GM18519 (cell line): Measurements from ENCODE around the gene KCNH1.
"Not testable (repeated sequence)": the region's sequence is repeated elsewhere in the genome, so short reads cannot be mapped to it uniquely, and the experiment has no call there.

Source experiments
- ATAC-seq: cut with Tn5 transposase; IDR thresholded peaks from one replicate; pipeline ENCODE4 v1.9.1; 2021; ENCODE audit warnings: mild to moderate bottlenecking, moderate library complexity; ENCODE audit not compliant: unreplicated experiment, low FRiP score

KCNH1 gene

DNA sequence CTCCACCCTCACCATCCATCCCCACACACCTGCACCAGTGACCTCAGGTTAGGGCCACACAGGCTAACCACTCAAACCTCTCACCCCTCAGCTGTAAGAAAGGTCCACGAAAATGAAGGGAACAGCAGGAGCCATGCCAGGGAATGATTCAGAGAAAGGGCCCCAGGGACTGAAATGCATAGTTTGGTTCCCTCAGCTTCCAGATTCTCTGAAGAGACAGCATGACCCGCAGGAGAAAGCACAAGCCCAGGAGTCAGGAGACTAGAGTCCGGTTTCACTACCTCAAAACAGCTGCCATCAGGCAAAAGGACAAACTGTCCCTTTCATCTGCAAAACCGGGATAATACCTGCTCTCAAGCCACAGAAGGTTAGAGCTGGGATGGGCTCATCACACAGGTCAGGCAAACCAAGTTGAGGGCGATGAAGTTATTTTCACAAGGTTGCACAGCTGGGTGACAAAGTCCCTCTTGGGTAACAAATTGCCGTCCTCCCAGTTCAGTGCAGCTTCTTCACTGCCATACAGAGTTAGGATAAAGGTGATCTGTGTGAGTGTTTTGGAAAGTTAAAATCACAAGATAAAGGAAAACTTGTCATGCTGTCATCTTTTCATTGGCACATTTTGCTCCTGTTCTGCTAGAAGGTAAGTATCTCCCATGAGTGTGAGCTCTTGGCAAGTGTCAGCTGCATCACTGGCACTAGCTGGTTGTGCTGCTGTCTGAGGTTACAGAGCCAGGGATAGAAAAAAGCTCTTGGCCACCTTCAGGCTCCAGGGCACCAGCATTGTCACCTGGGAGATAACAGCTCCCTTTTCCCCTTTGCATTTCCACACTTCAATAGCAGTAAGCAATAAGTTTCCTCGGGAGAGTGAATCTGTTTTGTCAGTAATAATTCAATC is 120.4 kb downstream of the KCNH1 start:
- ATAC-seq: no peak

DNA sequence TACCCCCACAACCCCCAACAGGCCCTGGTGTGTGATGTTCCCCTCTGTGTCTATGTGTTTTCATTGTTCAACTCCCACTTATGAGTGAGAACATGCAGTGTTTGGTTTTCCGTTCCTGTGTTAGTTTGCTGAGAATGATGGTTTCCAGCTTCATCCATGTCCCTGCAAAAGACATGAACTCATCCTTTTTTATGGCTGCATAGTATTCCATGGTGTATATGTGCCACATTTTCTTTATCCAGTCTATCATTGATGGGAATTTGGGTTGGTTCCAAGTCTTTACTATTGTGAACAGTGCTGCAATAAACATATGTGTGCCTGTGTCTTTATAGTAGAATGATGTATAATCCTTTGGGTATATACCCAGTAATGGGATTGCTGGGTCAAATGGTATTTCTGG is 122.8 kb downstream of the KCNH1 start:
- ATAC-seq: not testable (repeated sequence)

DNA sequence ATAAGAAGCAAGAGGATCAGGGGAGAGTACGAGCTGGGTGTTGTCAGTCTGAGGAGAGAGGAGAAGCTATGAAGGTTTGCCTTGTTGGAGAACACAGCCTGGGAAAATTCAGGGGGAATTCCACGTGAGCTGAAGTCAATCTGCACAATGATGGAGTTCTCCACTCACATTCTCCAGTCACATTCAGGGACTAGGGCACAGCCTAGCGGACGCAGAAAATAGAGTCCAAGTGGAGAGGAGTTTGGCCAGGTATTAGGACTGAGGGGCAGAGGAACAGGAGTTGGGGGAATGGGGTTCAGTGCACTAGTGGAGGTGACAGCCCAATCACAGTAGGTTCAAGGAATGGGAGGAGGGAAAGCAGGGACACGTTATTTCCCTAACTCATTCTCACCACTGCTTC is 124.0 kb downstream of the KCNH1 start:
- no peak for ATAC-seq

DNA sequence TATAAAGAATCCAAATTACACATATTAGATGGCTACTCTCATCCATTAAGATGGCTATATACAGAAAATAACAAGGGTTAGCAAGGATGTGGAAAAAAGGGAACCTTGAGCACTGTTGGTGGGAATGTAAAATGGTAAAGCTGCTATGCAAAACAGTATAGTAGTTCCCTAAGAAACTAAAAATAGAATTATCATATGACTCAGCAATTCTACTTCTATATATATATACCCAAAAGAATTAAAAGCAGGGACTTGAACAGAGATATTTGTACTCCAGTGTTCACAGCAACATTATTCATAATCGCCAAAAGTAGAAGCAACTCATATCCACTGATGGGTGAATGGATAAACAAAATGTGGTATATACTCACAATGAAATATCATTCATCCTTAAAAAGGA is 126.1 kb downstream of the KCNH1 start:
- ATAC-seq: no peak

DNA sequence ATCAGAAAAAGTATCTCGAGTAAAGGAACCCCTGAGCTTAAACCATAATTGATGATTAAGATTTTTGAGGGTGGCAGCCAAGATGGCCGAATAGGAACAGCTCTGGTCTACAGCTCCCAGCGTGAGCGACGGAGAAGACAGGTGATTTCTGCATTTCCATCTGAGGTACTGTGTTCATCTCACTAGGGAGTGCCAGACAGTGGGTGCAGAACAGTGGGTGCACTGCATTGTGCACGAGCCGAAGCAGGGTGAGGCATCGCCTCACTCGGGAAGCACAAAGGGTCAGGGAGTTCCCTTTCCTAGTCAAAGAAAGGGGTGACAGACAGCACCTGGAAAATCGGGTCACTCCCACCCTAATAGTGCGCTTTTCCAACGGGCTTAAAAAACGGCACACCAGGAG is 138.0 kb downstream of the KCNH1 start:
- not testable (repeated sequence) for ATAC-seq

DNA sequence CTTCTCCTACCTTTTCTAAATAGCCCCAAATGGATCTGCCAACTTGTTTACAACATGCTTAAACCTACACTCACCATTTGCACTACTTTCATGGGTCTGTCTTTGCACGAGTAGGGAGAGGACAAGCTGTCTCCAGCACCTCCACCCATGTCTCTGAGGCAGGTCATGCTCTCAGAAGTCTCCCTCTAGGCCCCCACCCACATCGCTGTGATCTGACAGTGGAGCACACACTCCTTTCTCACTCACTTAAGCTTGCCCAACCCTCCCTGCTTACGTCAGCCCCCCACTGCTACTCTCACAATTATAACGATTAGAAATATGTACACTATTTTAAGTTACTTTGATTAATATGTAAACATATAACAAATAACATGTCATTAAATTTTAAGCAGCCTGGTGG is 141.1 kb downstream of the KCNH1 start:
- ATAC-seq: no peak

DNA sequence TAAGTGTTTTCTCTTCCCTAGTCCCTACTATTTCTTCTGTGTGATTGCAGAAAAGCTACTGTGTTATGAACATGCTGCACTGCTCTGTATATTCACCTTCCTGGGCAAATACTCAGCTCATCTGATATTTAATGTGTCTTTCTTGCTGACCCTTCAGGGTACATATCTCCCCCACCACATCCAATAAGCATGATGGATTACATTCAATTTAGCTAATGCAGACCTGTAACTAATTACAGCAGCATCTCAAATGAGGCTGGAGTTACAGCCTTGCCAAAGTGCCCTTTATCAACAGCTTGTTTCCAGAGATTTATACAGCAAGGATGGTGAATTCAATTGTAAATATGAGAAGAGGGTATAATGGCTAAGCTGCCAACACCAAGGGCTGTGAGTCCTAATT is 144.0 kb downstream of the KCNH1 start:
- ATAC-seq: no peak

DNA sequence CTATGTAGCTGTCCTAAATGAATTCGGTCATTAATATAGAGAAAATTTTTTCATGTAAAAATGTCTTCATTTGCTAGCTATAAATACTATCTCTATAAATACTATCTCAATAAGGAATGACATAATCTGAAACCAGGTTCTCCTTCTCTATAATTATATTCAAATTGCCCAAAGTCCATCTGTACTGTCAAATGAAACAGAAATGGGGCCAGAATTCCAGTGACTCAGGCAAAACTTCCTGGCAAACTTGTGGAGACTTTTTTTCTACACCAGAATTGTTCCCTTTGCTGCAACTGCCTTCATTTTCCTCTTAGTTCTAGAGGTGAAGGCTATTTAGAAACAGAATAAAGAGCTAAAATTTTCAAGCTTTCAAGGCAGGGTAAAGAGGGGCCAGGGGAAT is 152.5 kb downstream of the KCNH1 start:
- no peak for ATAC-seq

DNA sequence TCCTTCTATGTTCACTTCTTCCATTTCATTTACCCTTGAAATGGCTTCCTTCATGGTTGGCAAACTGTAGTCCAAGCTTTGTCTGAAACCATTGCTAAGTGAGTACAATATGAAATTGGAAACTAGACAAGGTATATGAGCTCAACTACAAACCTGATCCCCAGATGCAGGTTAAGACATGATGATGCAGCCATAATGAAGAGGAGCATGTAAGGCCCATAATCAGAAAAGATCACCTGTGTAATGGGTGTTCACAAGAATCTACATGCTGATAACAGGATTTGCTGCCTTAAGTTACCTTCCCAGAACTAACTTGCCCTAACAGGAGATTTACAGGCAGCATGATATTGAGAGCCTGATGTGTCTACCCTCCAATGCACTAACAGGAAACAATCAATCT is 153.9 kb downstream of the KCNH1 start:
- ATAC-seq: no peak

DNA sequence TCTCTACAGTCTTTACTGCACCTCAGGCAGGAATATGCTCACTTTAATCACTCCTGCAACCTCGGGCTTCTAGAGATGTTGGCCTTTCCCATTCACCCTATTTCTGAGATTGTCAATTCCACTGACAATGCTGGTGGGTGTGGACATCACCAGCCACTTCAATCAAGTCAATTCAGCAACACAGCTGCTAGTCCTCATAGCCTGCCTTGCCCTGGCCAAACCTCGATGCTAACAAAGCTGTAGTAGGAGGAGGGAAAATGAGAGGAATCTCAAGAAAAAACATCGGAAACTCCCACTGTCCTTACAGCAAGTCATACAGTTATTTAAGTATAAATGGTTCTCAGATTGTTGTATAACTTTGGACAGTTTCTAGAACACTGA is 155.0 kb downstream of the KCNH1 start:
- ATAC-seq: no peak

DNA sequence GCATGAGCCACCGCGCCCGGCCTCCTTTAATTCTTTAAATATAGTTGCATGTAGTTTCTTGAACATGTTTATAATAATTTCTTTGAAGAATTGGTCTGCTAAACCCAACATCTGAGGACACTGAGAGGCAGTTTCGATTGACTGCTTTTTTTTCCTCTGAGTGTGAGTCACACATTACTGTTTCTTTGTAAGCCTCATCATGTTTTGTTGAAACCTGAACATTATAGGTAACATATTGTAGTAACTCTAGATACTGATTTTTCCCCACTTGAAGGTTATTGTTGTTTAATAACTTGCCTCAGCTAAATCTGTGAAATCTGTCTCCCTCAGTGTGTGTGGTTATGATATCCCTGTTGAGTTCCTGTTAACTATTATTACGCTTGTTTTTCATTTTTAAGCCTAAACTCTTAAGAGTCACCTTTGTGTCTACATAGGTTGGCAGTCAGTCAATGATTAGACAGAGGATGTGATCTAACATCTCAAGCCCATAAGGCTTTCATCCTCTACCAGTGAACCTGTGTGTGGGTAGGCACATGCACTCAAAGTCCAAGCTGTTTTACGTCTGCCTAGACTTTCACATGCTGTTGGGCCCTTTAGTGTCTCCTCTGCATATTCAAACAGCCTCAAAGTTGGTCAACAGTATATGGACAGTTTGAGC is 155.5 kb downstream of the KCNH1 start:
- ATAC-seq: no peak

DNA sequence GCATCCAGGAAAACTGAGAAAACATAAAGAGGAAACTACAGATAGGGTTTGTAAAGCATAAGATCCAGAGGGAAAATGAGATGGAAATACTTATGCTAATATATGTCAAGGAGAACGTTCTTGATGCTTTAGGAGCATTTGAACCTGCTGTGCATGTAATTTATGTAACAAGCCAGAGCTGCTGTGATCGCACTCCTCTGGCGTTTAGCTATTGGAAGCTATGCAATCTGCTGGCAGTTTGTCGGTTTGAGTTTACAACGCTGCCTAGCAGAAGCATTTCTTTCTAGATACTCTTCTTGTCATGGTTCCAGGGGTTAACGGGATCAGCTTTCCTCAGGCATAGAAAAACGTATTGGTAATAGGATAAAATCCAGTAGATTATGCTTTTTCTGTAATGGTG is 182.7 kb downstream of the KCNH1 start:
- no peak for ATAC-seq

DNA sequence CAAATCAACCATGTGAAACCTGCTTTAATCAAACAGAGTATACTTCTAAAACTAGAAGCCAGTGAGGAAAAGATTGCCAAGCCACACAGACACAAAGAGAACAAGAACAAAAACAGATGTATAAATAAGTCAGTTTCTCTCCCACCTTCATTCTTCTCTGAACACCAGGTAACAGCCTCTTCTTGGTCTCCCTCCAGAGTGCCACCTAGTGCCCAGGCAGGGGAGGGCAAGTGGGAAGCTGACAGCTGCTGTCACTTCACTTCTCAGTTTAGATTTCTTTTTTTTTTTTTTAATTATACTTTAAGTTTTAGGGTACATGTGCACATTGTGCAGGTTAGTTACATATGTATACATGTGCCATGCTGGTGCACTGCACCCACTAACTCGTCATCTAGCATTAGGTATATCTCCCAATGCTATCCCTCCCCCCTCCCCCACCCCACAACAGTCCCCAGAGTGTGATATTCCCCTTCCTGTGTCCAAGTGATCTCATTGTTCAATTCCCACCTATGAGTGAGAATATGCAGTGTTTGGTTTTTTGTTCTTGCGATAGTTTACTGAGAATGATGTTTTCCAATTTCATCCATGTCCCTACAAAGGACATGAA is 183.9 kb downstream of the KCNH1 start:
- ATAC-seq: peak; percentile 84

DNA sequence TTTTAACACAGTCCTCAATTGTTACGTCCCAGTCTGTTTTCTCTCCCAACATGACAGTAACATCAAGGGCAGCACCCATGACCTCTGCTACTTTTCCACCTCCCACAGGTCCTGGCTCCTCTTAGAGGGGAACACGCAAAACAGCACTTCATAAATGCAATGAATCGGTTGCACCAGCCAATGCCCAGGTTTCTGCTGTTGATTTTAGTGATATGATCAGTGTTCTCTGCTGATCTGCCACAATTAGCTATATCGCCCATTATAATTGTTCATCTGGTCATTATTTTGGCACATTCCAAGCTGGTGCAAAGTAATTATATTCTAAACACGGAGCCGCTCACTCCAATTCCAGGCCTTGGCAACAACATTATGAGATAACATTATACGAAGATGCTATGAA is 184.5 kb downstream of the KCNH1 start:
- no peak for ATAC-seq

DNA sequence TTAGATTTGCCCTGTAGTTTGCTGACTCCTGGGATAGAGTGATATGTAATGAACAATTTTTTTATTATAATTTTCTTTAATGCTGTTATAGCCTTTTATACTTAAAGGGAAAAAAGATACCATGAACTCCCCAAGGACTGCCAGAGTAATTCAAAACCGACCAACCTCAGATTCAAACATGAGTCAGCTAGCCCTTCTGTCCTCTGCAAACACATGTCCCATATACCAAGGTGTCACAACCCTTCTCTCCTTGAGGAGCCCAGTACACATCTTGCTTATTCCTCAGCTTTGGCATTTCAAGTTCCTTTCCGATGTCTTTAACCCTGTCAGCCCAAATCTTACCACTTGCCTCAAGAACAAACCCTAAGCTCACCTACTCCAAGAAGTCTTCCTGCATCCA is 184.9 kb downstream of the KCNH1 start:
- no peak for ATAC-seq

DNA sequence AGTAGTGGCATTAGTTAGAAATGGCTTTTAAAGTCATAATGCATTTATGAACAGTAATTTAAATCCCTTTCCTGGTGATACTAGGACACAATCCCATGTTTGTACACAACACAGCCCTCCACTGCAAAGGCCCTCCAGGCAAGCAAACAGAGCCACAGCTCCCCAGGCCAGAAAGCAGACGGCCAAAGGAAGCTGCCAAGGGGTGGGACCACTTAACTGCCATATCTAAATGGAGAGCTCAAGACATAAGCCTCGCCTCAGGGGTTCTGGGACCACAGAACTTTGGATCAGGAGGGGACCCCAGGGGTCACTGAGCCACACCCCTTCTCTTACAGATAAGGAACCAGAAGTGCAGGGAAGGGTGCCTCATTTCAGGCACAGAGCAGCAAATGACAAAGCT is 189.7 kb downstream of the KCNH1 start:
- ATAC-seq: no peak

DNA sequence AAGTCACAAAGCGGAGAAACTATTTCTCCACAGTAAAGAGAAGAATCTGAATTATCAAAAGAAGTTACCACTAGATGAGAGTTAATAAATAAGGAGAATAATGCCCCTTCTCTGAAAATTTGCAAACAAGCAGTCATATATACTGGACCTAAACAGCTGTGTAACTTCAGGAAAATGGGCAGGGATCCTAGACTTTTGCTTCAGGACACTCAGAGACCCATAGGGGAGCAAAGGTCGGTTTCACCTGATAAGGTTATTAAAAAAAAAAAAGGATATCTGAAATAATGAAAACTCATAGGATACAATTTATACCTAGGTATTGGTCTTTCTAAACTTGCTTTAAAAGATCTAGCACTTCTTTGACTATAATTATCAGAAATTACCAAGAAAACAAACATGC is 191.4 kb downstream of the KCNH1 start:
- no peak for ATAC-seq

DNA sequence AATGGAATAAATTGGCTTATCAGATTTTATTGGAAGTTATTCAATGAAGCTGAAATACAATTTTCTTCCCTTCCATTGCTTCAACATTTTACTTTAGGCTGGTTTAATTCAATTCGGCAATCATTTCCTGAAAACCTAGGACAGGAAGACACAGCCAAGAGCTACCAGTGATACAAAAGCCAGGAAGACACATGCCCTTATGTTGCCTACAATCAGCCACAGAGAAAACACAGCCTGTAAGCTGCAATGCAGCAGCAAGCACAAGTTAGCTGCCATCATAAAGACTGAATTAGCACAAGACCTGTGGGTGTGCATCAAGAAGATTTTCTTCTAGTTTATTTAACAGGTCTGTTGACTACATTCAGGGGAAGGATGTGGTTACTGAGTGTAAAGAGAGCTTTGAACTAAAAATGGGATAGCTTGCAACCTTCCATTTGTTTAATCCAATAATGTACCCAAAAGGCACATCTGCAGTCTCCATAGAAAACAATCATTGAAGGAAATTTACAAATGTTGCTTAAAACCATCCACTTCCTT is 193.8 kb downstream of the KCNH1 start:
- no peak for ATAC-seq

DNA sequence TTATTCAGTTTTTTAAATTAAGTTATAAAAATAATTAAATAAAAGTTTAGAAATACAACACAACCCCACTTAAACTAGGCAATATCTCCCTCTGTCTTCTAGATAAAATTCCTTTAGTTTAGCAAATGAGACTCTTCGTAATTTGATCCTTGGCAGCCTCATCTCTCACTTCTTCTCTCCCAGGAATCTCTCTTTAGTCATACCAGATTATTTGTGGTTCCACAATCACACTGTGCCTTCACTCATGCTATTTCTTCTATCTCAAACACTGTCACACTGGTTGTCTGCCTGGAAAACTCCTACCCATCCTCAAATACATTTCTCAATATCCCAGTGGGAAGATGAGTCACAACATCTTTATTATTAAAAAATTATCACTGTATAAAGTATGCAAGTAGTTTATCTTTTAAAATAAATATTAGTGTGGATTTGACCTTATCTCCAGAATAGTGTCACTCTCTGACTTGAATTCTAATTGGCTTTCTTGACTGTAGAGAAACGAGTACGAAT is 195.5 kb downstream of the KCNH1 start:
- no peak for ATAC-seq

DNA sequence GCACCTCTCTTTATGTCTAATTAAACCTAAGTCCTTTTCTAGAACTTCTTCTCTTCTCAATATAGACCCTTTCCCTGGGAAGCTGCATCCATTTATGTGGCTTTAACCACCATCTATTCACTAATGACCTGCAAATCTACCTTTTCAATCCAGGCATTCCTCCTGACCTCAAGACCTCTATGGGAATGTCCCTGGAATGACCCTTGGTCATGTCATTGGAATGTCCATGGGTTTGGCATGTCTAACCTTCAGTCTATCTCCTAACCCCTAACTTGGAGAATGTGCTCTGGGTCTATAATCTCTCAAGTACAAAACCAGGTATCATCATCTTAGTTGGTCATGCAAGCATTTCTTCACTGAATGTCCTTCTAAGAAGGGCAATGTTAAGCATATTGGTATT is 196.1 kb downstream of the KCNH1 start:
- ATAC-seq: no peak

DNA sequence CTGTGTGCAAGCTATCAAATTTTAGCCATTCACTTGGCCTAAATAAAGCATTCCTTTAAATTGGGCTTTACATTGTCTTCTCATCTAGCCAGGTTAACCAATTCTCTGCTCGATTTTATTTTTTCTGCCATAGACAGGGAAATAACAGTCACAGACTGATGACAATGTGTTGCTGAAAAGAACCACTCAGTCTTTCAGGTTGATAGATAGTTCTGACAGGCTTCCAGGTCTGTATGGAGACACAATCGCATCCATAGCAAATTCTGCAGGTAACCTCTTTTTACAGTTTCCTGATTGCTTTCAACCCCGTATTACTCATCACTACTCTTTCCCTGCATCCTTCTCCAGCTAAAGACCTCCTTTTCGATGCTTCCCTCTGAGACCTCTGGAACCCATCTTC is 198.0 kb downstream of the KCNH1 start:
- no peak for ATAC-seq
